Cardiac muscle cell (in vitro differentiated cells and primary cell): Measurements from ENCODE around the gene KCNA10. TPM values are rescaled to one million over a fixed set of nuclear protein-coding genes. Genes with fewer than 3 reads are reported as not detected.

Experiments used
- DNase-seq, 2 donors: peaks; one replicate each; pipeline versions ENCODE4 v3.0.0 to v3.0.0-alpha.2; 2010 to 2017; ENCODE audit warnings: low read depth in 1 of 2, low spot score in 1 of 2
- H3K27ac ChIP-seq: fragments of 200-600 bp; sonication (generic); 2 replicates; pipeline ENCODE4 v1.5.1; 2016
- H3K27me3 ChIP-seq: fragments of 200-600 bp; sonication (generic); 2 replicates; pipeline ENCODE4 v1.6.0; 2016; ENCODE audit warnings: control low read depth
- H3K36me3 ChIP-seq: fragments of 200-600 bp; sonication (generic); 2 replicates; pipeline ENCODE4 v1.5.1; 2016; ENCODE audit warnings: control low read depth
- H3K4me1 ChIP-seq: fragments of 200-600 bp; sonication (generic); 2 replicates; pipeline ENCODE4 v1.8.1; 2017; ENCODE audit warnings: low read depth, mild to moderate bottlenecking, mixed run types
- H3K4me3 ChIP-seq: fragments of 200-600 bp; sonication (generic); 2 replicates; pipeline ENCODE4 v1.5.1; 2016; ENCODE audit warnings: mild to moderate bottlenecking
- H3K9me3 ChIP-seq: fragments of 200-600 bp; sonication (generic); 2 replicates; pipeline ENCODE4 v1.5.1; 2017; ENCODE audit warnings: low read depth, mild to moderate bottlenecking, control low read depth
- CTCF ChIP-seq: IDR thresholded peaks from 2 replicates; pipeline ENCODE4 v1.5.1; 2012; ENCODE audit warnings: low read depth, mild to moderate bottlenecking, low read length
- polyA plus RNA-seq: library from polyadenylated mRNA; unstranded; fragments of >200 nt; fragmentation: Nextera tagmentation; extraction: Ambion mirVana; gene quantifications from 2 replicates; pipeline ENCODE4 v1.2.1, GENCODE V29; 2016
- total RNA-seq: library from RNA; depleted of rRNA; stranded (reverse); fragments of >200 nt; gene quantifications from 2 replicates; pipeline ENCODE4 v1.2.3, GENCODE V29; 2016

The KCNA10 gene
- total RNA-seq: not detected in 2 replicates
- not detected in 2 replicates for polyA plus RNA-seq

DNA sequence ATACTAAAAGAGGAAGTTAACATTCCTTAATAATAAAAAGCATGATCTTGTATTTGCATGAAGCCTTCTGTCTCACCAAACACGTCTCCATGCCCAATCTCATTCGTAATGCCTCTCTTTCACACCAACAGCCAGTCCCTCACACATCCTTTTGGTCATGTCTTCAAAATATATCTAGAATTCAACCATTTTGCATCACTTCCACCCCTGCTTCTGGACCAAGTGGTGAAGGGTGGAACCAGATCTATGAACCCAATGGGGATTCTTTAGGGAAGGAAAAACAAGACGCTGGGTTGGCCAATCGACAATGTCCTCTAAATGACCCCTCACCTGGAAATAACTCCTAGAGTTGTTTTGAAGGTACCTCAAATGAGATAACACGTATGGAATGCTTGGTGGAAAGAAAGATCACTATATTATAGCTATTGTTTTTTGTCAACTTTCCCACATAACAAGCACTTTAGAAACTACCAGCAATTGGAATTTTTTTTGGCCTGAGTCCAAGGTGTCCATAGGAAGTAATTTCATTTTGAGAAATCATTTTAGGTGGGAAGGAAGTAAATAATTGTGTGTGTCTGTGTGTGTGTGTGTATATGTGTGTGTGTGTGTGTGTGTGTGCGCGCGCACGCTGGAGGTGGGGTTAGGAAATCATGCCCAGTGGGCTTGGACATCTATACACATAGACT is at the start of gene KCNA10:
Gene KCNA10 (minus strand): TSS at position 51 of the 686 bp plus-strand sequence. CDS start 388 bp downstream, outside the sequence.
- no peaks in the 10 kb centered on the region for H3K4me1 ChIP-seq
- no peaks in the 10 kb centered on the region for H3K9me3 ChIP-seq
- H3K4me3 ChIP-seq: no peak within 1 kb of the TSS
- no peak within 1 kb of the TSS for H3K27ac ChIP-seq
- H3K36me3 ChIP-seq: no peaks in the 10 kb centered on the region
- H3K27me3 ChIP-seq: peaks cover 28% of the 10 kb centered on the region
- TF ChIP-seq CTCF: no peak
- DNase-seq: no peak

DNA sequence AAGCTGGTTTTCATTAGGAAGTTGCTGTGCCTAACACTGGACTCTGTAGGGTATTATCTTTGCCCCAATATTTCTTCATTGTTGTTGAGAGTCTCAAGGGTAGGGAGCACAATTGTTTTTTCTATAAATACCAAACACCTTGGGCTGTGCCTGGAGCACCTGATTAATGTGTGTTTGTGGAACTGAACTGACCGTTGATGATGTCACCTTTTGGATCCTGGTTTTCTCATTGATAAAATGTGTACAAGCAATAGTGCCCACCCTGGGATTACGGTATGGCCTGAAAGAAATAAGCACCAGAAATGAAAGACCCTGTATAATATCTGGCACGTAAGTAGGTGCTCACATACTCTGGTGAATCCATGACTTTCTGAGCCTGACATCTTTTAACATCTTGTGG is 47.9 kb upstream of the KCNA10 start:
- H3K27ac ChIP-seq: no peak overlapping the region
- H3K36me3 ChIP-seq: no peaks in the 10 kb centered on the region
- H3K4me3 ChIP-seq: no peak overlapping the region
- no peaks in the 10 kb centered on the region for H3K4me1 ChIP-seq
- no peaks in the 10 kb centered on the region for H3K9me3 ChIP-seq
- TF ChIP-seq CTCF: no peak
- peaks cover 13% of the 10 kb centered on the region for H3K27me3 ChIP-seq
- no peak for DNase-seq

GRCh38 chr1:110565565-110565964 is 46.6 kb upstream of the KCNA10 start:
- H3K27me3 ChIP-seq: peaks cover 9% of the 10 kb centered on the region
- TF ChIP-seq CTCF: no peak
- H3K9me3 ChIP-seq: no peaks in the 10 kb centered on the region
- no peaks in the 10 kb centered on the region for H3K4me1 ChIP-seq
- H3K27ac ChIP-seq: no peak overlapping the region
- no peaks in the 10 kb centered on the region for H3K36me3 ChIP-seq
- DNase-seq: no peak
- H3K4me3 ChIP-seq: no peak overlapping the region

DNA sequence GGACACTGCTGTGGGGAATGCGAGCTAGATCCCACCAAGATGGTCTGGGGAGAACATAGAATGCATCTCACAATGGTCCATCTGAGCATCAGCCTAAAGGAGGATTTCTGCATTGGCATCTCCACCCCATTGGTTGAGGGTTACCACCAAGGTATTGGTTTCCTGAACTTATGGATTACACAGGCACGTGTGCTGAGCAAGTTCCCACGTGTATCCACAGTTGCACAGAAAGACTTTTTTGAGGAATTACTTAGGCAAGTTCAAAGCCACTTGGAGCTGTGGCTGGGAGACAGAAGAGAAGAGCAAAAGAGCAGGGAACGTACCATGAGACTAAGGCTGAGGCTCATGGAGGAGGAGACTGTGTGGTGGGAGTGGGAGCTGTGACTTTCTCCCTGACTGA is 44.1 kb upstream of the KCNA10 start:
- H3K36me3 ChIP-seq: no peaks in the 10 kb centered on the region
- peaks cover 12% of the 10 kb centered on the region for H3K27me3 ChIP-seq
- H3K9me3 ChIP-seq: no peaks in the 10 kb centered on the region
- H3K4me3 ChIP-seq: no peak overlapping the region
- TF ChIP-seq CTCF: no peak
- no peaks in the 10 kb centered on the region for H3K4me1 ChIP-seq
- no peak overlapping the region for H3K27ac ChIP-seq
- no peak for DNase-seq

GRCh38 chr1:110561596-110561995 is 42.6 kb upstream of the KCNA10 start:
- no peak for DNase-seq
- Histone ChIP-seq H3K27ac (no peak overlapping the region), H3K9me3 (no peaks in the 10 kb centered on the region), H3K4me3 (no peak overlapping the region), H3K4me1 (no peaks in the 10 kb centered on the region), H3K27me3 (peaks cover 24% of the 10 kb centered on the region), H3K36me3 (no peaks in the 10 kb centered on the region)
- TF ChIP-seq CTCF: no peak
